Parathyroid adenoma (tissue), 2 donors: ENCODE measurements around the gene IKZF5.

Experiments
- H2AFZ ChIP-seq: fragments of 300-600 bp; sonication (generic); one replicate; pipeline ENCODE4 v1.7.0; 2017; ENCODE audit warnings: antibody characterized with exemption, mild to moderate bottlenecking
- H3K27ac ChIP-seq: fragments of 300-600 bp; sonication (generic); one replicate; pipeline ENCODE4 v1.7.0; 2017
- H3K27me3 ChIP-seq: fragments of 300-600 bp; sonication (generic); one replicate; pipeline ENCODE4 v1.7.0; 2017; ENCODE audit warnings: low read length; ENCODE audit not compliant: control insufficient read depth, insufficient read depth
- H3K36me3 ChIP-seq: fragments of 300-600 bp; sonication (generic); one replicate; pipeline ENCODE4 v1.7.0; 2017; ENCODE audit warnings: low read length; ENCODE audit not compliant: control insufficient read depth, insufficient read depth
- H3K4me1 ChIP-seq: fragments of 300-600 bp; sonication (generic); one replicate; pipeline ENCODE4 v1.7.0; 2017; ENCODE audit warnings: control low read depth
- H3K4me2 ChIP-seq: fragments of 300-600 bp; sonication (generic); one replicate; pipeline ENCODE4 v1.7.0; 2017; ENCODE audit warnings: low read length
- H3K4me3 ChIP-seq: fragments of 300-600 bp; sonication (generic); one replicate; pipeline ENCODE4 v1.7.0; 2017; ENCODE audit warnings: low read depth, low read length
- H3K79me2 ChIP-seq: fragments of 300-600 bp; sonication (generic); one replicate; pipeline ENCODE4 v1.7.0; 2017; ENCODE audit warnings: control low read depth
- H3K9ac ChIP-seq: fragments of 300-600 bp; sonication (generic); one replicate; pipeline ENCODE4 v1.7.0; 2017; ENCODE audit warnings: mild to moderate bottlenecking
- H3K9me3 ChIP-seq: fragments of 300-600 bp; sonication (generic); one replicate; pipeline ENCODE4 v1.7.0; 2017; ENCODE audit warnings: low read length; ENCODE audit not compliant: control insufficient read depth
- CTCF ChIP-seq: fragments of 300-600 bp; sonication (generic); IDR thresholded peaks from one replicate; pipeline ENCODE4 v1.7.0; 2017; ENCODE audit warnings: antibody characterized with exemption, mild to moderate bottlenecking
- donor health status: primary hyperparathyroidism.

The IKZF5 gene

GRCh38 chr10:122988501-122988900 lies 20.1 kb downstream of the IKZF5 start:
- no peak overlapping the region for H3K9ac ChIP-seq
- H3K4me3 ChIP-seq, result no peak overlapping the region
- no peaks in the 10 kb centered on the region for H3K27me3 ChIP-seq
- TF ChIP-seq CTCF, result no peak
- no peak overlapping the region for H3K4me2 ChIP-seq
- no peaks in the 10 kb centered on the region for H3K79me2 ChIP-seq
- no peak overlapping the region for H3K27ac ChIP-seq
- no peak overlapping the region for H2AFZ ChIP-seq
- H3K4me1 ChIP-seq, result no peaks in the 10 kb centered on the region
- H3K9me3 ChIP-seq, result no peaks in the 10 kb centered on the region
- H3K36me3 ChIP-seq, result no peaks in the 10 kb centered on the region

- no peak overlapping the region for H3K4me2 ChIP-seq
- H3K36me3 ChIP-seq, result no peaks in the 10 kb centered on the region
- no peak overlapping the region for H3K9ac ChIP-seq
- H3K27ac ChIP-seq, result no peak overlapping the region
- no peaks in the 10 kb centered on the region for H3K27me3 ChIP-seq
- no peaks in the 10 kb centered on the region for H3K9me3 ChIP-seq
- H3K4me3 ChIP-seq, result no peak overlapping the region
- no peak overlapping the region for H2AFZ ChIP-seq
- TF ChIP-seq CTCF, result no peak
- H3K4me1 ChIP-seq, result no peaks in the 10 kb centered on the region
- H3K79me2 ChIP-seq, result no peaks in the 10 kb centered on the region
Measured at GRCh38 chr10:122986335-122986734, 22.3 kb downstream of the IKZF5 start.

GRCh38 chr10:122984708-122985107 lies 23.9 kb downstream of the IKZF5 start:
- Histone ChIP-seq H3K4me2 (no peak overlapping the region), H3K36me3 (no peaks in the 10 kb centered on the region)
- no peak for TF ChIP-seq CTCF

GRCh38 chr10:122983898-122984297 lies 24.7 kb downstream of the IKZF5 start:
- no peaks in the 10 kb centered on the region for H3K9me3 ChIP-seq
- H3K36me3 ChIP-seq, result no peaks in the 10 kb centered on the region
- TF ChIP-seq CTCF, result no peak
- H3K79me2 ChIP-seq, result no peaks in the 10 kb centered on the region
- H3K9ac ChIP-seq, result no peak overlapping the region
- no peak overlapping the region for H3K27ac ChIP-seq
- no peaks in the 10 kb centered on the region for H3K27me3 ChIP-seq
- H3K4me3 ChIP-seq, result no peak overlapping the region
- peaks cover 2% of the 10 kb centered on the region for H3K4me1 ChIP-seq
- no peak overlapping the region for H2AFZ ChIP-seq
- H3K4me2 ChIP-seq, result no peak overlapping the region

More at GRCh38 chr10:122984708-122985107, 23.9 kb downstream of the IKZF5 start:
- Histone ChIP-seq H2AFZ (no peak overlapping the region), H3K79me2 (no peaks in the 10 kb centered on the region), H3K27me3 (no peaks in the 10 kb centered on the region), H3K27ac (no peak overlapping the region), H3K4me1 (no peaks in the 10 kb centered on the region), H3K9me3 (no peaks in the 10 kb centered on the region), H3K9ac (no peak overlapping the region), H3K4me3 (no peak overlapping the region)

GRCh38 chr10:122981066-122981464 lies 27.5 kb downstream of the IKZF5 start:
- peak; percentile 26 for TF ChIP-seq CTCF
- H3K4me2 ChIP-seq, result peak overlapping the region; percentile 70
- H3K36me3 ChIP-seq, result no peaks in the 10 kb centered on the region
- no peaks in the 10 kb centered on the region for H3K27me3 ChIP-seq
- no peak overlapping the region for H3K9ac ChIP-seq
- peak overlapping the region; percentile 60 for H2AFZ ChIP-seq
- H3K79me2 ChIP-seq, result no peaks in the 10 kb centered on the region
- no peaks in the 10 kb centered on the region for H3K9me3 ChIP-seq
- peak overlapping the region; percentile 37 for H3K4me3 ChIP-seq
- H3K27ac ChIP-seq, result no peak overlapping the region
- H3K4me1 ChIP-seq, result peaks cover 2% of the 10 kb centered on the region
